Stimulated activated CD4-positive, alpha-beta T cell treated with anti-CD3 and anti-CD28 coated beads, TNF-alpha, amount 100 ng/mL, for 1 hour (primary cell): ENCODE results near the gene EOLA2.
"Not testable (repeated sequence)": the region's sequence is repeated elsewhere in the genome, so short reads cannot be mapped to it uniquely, and the experiment has no call there.

Source experiments
- DNase-seq, 3 donors: peaks; one replicate each; pipeline ENCODE4 v3.0.0-alpha.2; 2020; ENCODE audit warnings: low read depth in 3 of 3, low spot score in 1 of 3

EOLA2 gene

GRCh38 chrX:149938427-149938880 lies at the start of gene EOLA2:
Gene EOLA2 (minus strand): TSS chrX:149938491. CDS start chrX:149933874, 4,617 bp downstream.
- peak; percentile 70 to 83 (median 78) for DNase-seq

GRCh38 chrX:149987613-149988012 lies 49.3 kb upstream of the EOLA2 start:
- DNase-seq, result no peak

- DNase-seq, result no peak
Observed at GRCh38 chrX:149984411-149984810, 46.1 kb upstream of the EOLA2 start.

- no peak for DNase-seq
Observed at GRCh38 chrX:149982310-149982709, 44.0 kb upstream of the EOLA2 start.

- DNase-seq, result no peak
Observed at GRCh38 chrX:149979126-149979644, 40.9 kb upstream of the EOLA2 start.

GRCh38 chrX:149962859-149963757 lies 24.8 kb upstream of the EOLA2 start:
- DNase-seq, result no peak

GRCh38 chrX:149962010-149962409 lies 23.7 kb upstream of the EOLA2 start:
- DNase-seq, result no peak

- no peak for DNase-seq
Observed at GRCh38 chrX:149961572-149961971, 23.3 kb upstream of the EOLA2 start.

GRCh38 chrX:149950681-149951080 lies 12.4 kb upstream of the EOLA2 start:
- no peak for DNase-seq

GRCh38 chrX:149949743-149950436 lies 11.6 kb upstream of the EOLA2 start:
- no peak for DNase-seq

GRCh38 chrX:149948016-149948415 lies 9.7 kb upstream of the EOLA2 start:
- no peak for DNase-seq

- DNase-seq, result not testable (repeated sequence)
Observed at GRCh38 chrX:149946932-149947331, 8.6 kb upstream of the EOLA2 start.

GRCh38 chrX:149945820-149946219 lies 7.5 kb upstream of the EOLA2 start:
- DNase-seq, result not testable (repeated sequence)

GRCh38 chrX:149945087-149945670 lies 6.9 kb upstream of the EOLA2 start:
- not testable (repeated sequence) for DNase-seq

GRCh38 chrX:149940674-149941024 lies 2.4 kb upstream of the EOLA2 start:
- DNase-seq, result not testable (repeated sequence)

GRCh38 chrX:149939905-149940673 lies 1.8 kb upstream of the EOLA2 start:
- DNase-seq, result peak; percentile 75 to 82 (median 78)

- no peak for DNase-seq
Observed at GRCh38 chrX:149939655-149939904, 1.3 kb upstream of the EOLA2 start.

GRCh38 chrX:149938881-149939654 lies 777 bp upstream of the EOLA2 start:
- DNase-seq, result peak; percentile 78 to 82 (median 79)

GRCh38 chrX:149937871-149938426 lies 342 bp downstream of the EOLA2 start:
- DNase-seq, result peak in 1 of 3 donors; percentile 2

GRCh38 chrX:149937328-149937727 lies 963 bp downstream of the EOLA2 start:
- not testable (repeated sequence) for DNase-seq
